Measurements from ENCODE around the gene STON2.

The STON2 gene

DNA sequence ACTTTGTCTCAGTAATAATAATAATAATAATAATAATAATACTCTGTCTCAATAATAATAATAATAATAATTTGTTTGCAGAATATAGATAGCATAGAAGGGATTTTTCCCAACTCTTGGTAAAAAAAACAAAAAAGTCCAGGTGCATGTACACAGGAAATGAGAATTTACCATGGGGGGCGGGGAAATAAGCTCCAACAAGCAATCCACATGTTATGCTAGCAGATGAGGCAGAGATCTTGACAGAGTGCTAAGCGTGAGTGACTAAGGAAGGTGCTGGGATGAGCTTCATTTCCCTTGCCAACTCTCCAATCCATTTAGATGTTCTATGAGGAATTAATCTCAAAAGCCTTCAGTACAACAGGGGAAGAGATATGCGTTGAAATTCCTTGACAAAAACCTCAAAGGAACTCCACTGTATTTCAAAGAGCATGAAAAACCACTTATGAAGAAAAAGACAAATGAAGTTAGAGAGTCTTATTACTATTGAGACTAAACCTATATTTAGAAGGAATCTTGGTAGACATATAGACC, 134.4 kb downstream of the STON2 start:
- TF ChIP-seq, protein P1, sequence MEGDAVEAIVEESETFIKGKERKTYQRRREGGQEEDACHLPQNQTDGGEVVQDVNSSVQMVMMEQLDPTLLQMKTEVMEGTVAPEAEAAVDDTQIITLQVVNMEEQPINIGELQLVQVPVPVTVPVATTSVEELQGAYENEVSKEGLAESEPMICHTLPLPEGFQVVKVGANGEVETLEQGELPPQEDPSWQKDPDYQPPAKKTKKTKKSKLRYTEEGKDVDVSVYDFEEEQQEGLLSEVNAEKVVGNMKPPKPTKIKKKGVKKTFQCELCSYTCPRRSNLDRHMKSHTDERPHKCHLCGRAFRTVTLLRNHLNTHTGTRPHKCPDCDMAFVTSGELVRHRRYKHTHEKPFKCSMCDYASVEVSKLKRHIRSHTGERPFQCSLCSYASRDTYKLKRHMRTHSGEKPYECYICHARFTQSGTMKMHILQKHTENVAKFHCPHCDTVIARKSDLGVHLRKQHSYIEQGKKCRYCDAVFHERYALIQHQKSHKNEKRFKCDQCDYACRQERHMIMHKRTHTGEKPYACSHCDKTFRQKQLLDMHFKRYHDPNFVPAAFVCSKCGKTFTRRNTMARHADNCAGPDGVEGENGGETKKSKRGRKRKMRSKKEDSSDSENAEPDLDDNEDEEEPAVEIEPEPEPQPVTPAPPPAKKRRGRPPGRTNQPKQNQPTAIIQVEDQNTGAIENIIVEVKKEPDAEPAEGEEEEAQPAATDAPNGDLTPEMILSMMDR (conservative IDR thresholded peaks at IDR 0.05; ENCODE audit: low read depth, low read length): no peak
- H3K4me3 ChIP-seq (ENCODE audit: low read depth, low read length): no peak overlapping the region

DNA sequence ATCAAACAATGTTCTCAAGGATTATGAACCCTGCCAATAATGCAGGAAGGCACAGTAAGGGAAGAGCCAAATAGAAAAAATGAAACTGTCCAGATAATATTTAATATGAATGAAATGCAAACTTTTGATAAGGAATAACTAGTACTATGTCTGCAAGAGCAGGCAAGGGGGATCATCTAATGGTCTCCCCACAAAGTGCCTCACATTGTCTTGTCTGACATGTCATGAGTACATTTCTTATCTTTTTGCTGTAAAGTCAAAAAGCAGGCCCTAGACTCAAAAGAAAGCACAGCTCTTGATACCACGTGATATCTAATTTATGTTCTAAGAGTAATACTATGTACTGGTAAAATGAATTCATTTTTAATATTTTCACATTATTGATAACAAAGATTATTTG, 135.5 kb downstream of the STON2 start:
- no peak overlapping the region for H3K4me3 ChIP-seq (ENCODE audit: low read depth, low read length)
- TF ChIP-seq, protein P1 (conservative IDR thresholded peaks at IDR 0.05; ENCODE audit: low read depth, low read length): no peak
- no peak for DNase-seq (ENCODE audit: low read depth)

More for the DNA sequence above, 134.4 kb downstream of the STON2 start:
- DNase-seq (ENCODE audit: low read depth): no peak

DNA sequence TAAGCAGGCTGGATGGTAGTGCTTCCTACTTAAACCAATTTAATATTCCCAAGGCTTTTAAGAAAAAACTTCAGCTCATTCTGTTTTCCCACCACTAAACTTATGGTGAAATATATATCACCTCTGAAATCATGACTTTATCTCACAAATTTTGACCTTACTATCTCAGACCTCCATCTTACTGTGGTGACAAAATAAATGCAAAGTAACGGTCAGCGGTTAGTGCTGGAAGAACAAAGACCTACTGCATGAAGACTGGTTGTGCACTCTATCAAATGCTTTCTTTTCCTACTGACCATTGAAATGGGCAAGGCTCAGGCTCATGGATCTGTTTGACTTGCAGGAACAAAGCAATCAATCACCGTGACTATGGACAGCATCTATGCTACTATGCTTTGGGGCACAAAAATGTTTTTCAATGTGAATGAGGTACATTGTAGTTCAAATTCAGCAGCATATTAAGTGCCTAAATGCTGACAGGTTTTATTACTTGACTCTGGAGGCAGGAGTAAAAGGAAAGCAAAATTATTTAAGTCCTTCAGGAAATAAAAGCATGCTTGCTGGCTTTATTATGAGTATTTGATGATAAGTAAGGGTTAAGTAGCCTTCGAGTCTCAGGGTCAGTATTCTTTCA, 136.2 kb downstream of the STON2 start:
- TF ChIP-seq, protein P1 (conservative IDR thresholded peaks at IDR 0.05; ENCODE audit: low read depth, low read length): no peak
- DNase-seq (ENCODE audit: low read depth): no peak
- H3K4me3 ChIP-seq (ENCODE audit: low read depth, low read length): no peak overlapping the region

DNA sequence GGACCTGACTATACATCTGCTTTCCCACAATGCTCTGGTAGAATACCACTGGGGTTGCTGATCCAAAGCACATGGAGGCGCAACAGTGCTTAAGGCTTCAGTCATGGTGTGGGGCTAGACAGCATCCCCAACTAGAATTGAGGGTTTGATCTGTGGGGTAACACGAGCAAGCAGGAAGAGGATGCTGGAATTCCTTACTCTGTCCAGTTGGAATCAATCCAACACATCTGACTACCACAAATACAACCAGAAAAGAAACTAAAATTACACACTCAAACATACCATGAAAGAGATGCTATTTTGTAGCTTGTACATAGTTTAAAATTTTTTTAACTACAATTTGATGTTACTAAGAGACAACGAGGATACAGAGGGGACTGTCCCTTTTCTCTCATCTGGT, 138.9 kb downstream of the STON2 start:
- peak; percentile 24 for DNase-seq (ENCODE audit: low read depth)
- TF ChIP-seq, protein P1 (conservative IDR thresholded peaks at IDR 0.05; ENCODE audit: low read depth, low read length): no peak
- H3K4me3 ChIP-seq (ENCODE audit: low read depth, low read length): no peak overlapping the region

DNA sequence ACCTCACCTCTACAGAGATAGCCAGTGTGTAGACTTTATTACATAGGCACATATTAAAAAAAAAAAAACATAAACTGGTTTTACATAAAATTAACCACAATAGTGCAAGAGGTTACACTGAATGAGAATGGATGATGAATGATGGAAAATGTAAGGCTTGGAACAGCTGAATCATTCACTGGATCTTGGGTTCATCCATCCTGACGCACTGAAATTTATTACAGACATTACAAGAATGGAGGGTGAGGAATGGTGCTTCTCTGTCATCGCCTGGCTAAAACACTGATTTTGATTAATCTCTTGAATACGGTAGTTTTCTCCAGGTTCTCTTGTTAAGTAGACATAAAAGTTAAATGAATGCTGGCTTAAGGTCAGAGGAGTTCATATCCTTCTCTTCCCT, 139.4 kb downstream of the STON2 start:
- no peak overlapping the region for H3K4me3 ChIP-seq (ENCODE audit: low read depth, low read length)
- TF ChIP-seq, protein P1 (conservative IDR thresholded peaks at IDR 0.05; ENCODE audit: low read depth, low read length): no peak
- no peak for DNase-seq (ENCODE audit: low read depth)

DNA sequence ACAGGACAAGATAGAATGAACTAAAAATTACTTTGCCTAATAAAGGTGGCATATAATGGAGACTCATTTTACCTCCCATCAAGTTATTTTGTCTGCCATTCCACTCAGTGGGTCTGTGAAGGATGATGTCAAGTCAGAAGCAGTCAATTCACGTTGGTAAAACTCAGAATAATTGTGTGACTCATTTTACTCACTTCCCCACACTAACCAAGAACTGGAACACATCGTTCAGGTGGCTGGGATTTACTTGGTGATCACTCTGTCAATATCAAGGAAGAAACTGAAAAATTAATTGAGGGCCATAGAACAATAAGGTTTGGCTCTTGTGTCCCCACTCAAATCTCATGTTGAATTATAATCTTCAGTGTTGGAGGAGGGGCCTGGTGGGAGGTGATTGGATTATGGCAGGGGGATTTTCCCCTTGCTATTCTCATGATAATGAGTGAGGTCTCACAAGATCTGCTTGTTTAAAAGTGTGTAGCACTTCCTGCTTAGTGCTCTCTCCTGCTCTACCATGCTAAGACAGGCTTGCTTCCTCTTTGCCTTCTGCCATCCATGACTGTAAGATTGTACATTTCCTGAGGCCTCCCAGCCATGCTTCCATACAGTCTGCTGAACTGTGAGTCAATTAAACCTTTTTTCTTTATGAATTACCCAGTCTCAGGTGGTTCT, 143.7 kb downstream of the STON2 start:
- TF ChIP-seq, protein P1 (conservative IDR thresholded peaks at IDR 0.05; ENCODE audit: low read depth, low read length): no peak
- DNase-seq (ENCODE audit: low read depth): no peak
- no peak overlapping the region for H3K4me3 ChIP-seq (ENCODE audit: low read depth, low read length)

Measured in choroid plexus epithelial cell (primary cell).